HG03378 (cell line): ENCODE results near the gene SLA2.
"Not testable (repeated sequence)": the region's sequence is repeated elsewhere in the genome, so short reads cannot be mapped to it uniquely, and the experiment has no call there.

Experiments used
- ATAC-seq: cut with Tn5 transposase; IDR thresholded peaks from one replicate; pipeline ENCODE4 v1.9.1; 2021; ENCODE audit warnings: mild to moderate bottlenecking, moderate library complexity; ENCODE audit not compliant: unreplicated experiment

The SLA2 gene

GRCh38 chr20:36576081-36576445 is 69.9 kb downstream of the SLA2 start:
- ATAC-seq, result no peak

GRCh38 chr20:36574366-36575135 is 71.4 kb downstream of the SLA2 start:
- no peak for ATAC-seq

GRCh38 chr20:36573798-36574365 is 72.1 kb downstream of the SLA2 start:
- ATAC-seq, result no peak

- ATAC-seq, result no peak
These were observed 72.7 kb downstream of the SLA2 start, which contains the start of gene TGIF2 for GRCh38 chr20:36573103-36573797. TGIF2 (plus strand) TSS chr20:36573597; CDS start chr20:36578775, 5,178 bp downstream.

GRCh38 chr20:36572701-36573102 is 73.3 kb downstream of the SLA2 start:
- no peak for ATAC-seq

GRCh38 chr20:36571564-36572504 is 74.2 kb downstream of the SLA2 start:
- ATAC-seq, result no peak

- ATAC-seq, result no peak
These were observed 76.1 kb downstream of the SLA2 start for GRCh38 chr20:36569847-36570429.

- ATAC-seq, result no peak
These were observed 80.5 kb downstream of the SLA2 start for GRCh38 chr20:36565520-36565919.

- ATAC-seq, result not testable (repeated sequence)
These were observed 81.3 kb downstream of the SLA2 start for GRCh38 chr20:36564726-36565121.

GRCh38 chr20:36564078-36564725 is 81.8 kb downstream of the SLA2 start:
- not testable (repeated sequence) for ATAC-seq

- no peak for ATAC-seq
These were observed 82.6 kb downstream of the SLA2 start for GRCh38 chr20:36563374-36563773.

- no peak for ATAC-seq
These were observed 83.3 kb downstream of the SLA2 start for GRCh38 chr20:36562724-36563123.
